Measurements from ENCODE around the gene HSPA6. TPM values are rescaled to one million over a fixed set of nuclear protein-coding genes. Genes with fewer than 3 reads are reported as not detected.
"Not testable (repeated sequence)": the region's sequence is repeated elsewhere in the genome, so short reads cannot be mapped to it uniquely, and the experiment has no call there.

HSPA6 gene
- 1 to 10 TPM; 1.3 to 4.2 (median 3.2) TPM for total RNA-seq

- H3K27ac ChIP-seq = peak within 1 kb of the TSS; percentile 88 to 95 (median 89)
- H3K36me3 ChIP-seq; intact Hi-C loops (cut with DNase I); DNase-seq; H3K27me3 ChIP-seq; H3K4me1 ChIP-seq; H3K9me3 ChIP-seq: not testable (repeated sequence)
- WGBS, 2 donors = 1 to 2% methylated on average over 17 of the region's 72 CpGs
- peak within 1 kb of the TSS; percentile 57 to 81 (median 66) for H3K4me3 ChIP-seq
These were observed at the start of gene HSPA6 for GRCh38 chr1:161523817-161524741. TSS of gene HSPA6 (plus strand) at chr1:161524540. CDS start at chr1:161524659, 119 bp downstream.

- H3K9me3 ChIP-seq; H3K36me3 ChIP-seq; DNase-seq; H3K27ac ChIP-seq; H3K4me3 ChIP-seq; H3K4me1 ChIP-seq; intact Hi-C loops (cut with DNase I): not testable (repeated sequence)
- WGBS, 2 donors = 73 to 93% methylated on average over 1 of the region's 1 CpG
- peaks cover 0 to 89% (median 0%) of the 10 kb centered on the region in 4 donors for H3K27me3 ChIP-seq
These were observed 46.6 kb upstream of the HSPA6 start for GRCh38 chr1:161477711-161478110.

- peaks cover 0 to 4% (median 0%) of the 10 kb centered on the region in 3 donors for H3K4me1 ChIP-seq
- H3K9me3 ChIP-seq = no peaks in the 10 kb centered on the region
- no peaks in the 10 kb centered on the region for H3K36me3 ChIP-seq
- H3K27me3 ChIP-seq = peaks cover 0 to 88% (median 0%) of the 10 kb centered on the region in 4 donors
- intact Hi-C loops (cut with DNase I) = no loop called here
- WGBS, 2 donors = 100% methylated on average over 1 of the region's 15 CpGs; no CpG with 5 or more reads in 1 of the 2 donors
- TF ChIP-seq POLR2A (IDR thresholded peaks at IDR 0.05) = no peak
- no peak for TF ChIP-seq CTCF (IDR thresholded peaks at IDR 0.05)
- no peak overlapping the region for H3K27ac ChIP-seq
- no peak for DNase-seq
- no peak overlapping the region for H3K4me3 ChIP-seq
These were observed 45.4 kb upstream of the HSPA6 start for GRCh38 chr1:161478985-161479384.

GRCh38 chr1:161480381-161481035 lies 43.8 kb upstream of the HSPA6 start:
- no peak for TF ChIP-seq POLR2A (IDR thresholded peaks at IDR 0.05)
- no peak for TF ChIP-seq CTCF (IDR thresholded peaks at IDR 0.05)
- Histone ChIP-seq H3K27ac (no peak overlapping the region), H3K9me3 (no peaks in the 10 kb centered on the region), H3K36me3 (no peaks in the 10 kb centered on the region), H3K4me3 (no peak overlapping the region), H3K4me1 (peaks cover 0 to 4% (median 0%) of the 10 kb centered on the region in 3 donors), H3K27me3 (peaks cover 0 to 76% (median 0%) of the 10 kb centered on the region in 4 donors)
- WGBS, 2 donors = 56 to 58% methylated on average over 12 to 13 of the region's 20 CpGs
- intact Hi-C loops (cut with DNase I) = loop anchor here (10.0 kb wide), 1 partner anchor 264 kb away; the partner anchor contains the start of gene DUSP12
- DNase-seq = no peak

- intact Hi-C loops (cut with DNase I) = loop anchor here (10.0 kb wide), 1 partner anchor 263 kb away; the partner anchor contains the start of gene DUSP12
- no peak overlapping the region for H3K27ac ChIP-seq
- H3K4me1 ChIP-seq = peaks cover 2 to 6% (median 2%) of the 10 kb centered on the region in 3 donors
- peaks cover 0 to 67% (median 0%) of the 10 kb centered on the region in 4 donors for H3K27me3 ChIP-seq
- no peaks in the 10 kb centered on the region for H3K36me3 ChIP-seq
- TF ChIP-seq POLR2A (IDR thresholded peaks at IDR 0.05) = no peak
- TF ChIP-seq CTCF (IDR thresholded peaks at IDR 0.05) = no peak
- H3K4me3 ChIP-seq = no peak overlapping the region
- DNase-seq = no peak
- WGBS, 2 donors = 47 to 65% methylated on average over 8 to 12 of the region's 13 CpGs
- no peaks in the 10 kb centered on the region for H3K9me3 ChIP-seq
These were observed 42.5 kb upstream of the HSPA6 start for GRCh38 chr1:161481624-161482392.
